OCI-M2 (cell line): ENCODE results near the gene PIGH.
"Not testable (repeated sequence)": the region's sequence is repeated elsewhere in the genome, so short reads cannot be mapped to it uniquely, and the experiment has no call there.

ENCODE experiments used
- DNase-seq: peaks from one replicate; lab custom pipeline; 2025; ENCODE audit not compliant: unreplicated experiment; lab: John Stamatoyannopoulos, UW

Gene PIGH, protein sequence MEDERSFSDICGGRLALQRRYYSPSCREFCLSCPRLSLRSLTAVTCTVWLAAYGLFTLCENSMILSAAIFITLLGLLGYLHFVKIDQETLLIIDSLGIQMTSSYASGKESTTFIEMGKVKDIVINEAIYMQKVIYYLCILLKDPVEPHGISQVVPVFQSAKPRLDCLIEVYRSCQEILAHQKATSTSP

DNA sequence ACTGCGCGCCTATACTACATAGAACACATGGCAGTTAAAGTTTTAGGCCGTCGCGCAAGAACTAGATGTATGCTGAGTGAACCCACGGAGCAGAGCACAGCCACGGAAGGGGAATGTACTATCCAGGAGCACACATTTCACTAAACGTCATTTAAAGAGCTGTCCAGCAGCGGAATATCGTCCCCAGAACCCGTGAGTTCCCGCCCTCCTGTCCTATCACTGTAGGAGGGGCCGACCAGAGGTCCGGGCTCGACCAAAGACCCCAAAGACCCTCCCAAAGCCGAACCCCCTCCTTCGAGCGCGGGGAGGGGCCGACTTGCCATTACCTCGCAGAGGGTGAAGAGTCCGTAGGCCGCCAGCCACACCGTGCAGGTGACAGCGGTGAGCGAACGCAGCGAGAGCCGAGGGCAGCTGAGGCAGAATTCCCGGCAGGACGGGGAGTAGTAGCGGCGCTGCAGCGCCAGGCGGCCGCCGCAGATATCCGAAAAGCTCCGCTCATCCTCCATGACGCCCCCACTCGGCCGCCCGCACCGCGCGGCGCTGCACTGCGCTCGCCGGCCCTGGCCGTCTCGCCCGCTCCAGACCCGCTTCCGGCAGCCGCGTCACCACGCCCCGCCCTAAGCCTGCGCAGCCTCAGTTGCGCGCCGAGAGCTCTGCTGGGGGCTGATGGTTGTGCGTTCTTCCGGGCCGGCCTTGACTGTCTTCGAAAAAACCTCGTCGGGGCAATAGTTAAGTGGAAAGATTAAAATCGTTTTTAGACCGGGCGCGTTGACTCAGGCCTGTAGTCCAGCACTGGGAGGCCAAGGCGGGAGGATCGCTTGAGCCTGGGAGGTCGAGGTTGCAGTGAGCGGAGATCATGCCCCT, at the start of gene PIGH:
Gene PIGH (minus strand): TSS at position 571 of the 864 bp plus-strand sequence. CDS start 65 bp downstream, at position 506.
- DNase-seq = peak; percentile 92

DNA sequence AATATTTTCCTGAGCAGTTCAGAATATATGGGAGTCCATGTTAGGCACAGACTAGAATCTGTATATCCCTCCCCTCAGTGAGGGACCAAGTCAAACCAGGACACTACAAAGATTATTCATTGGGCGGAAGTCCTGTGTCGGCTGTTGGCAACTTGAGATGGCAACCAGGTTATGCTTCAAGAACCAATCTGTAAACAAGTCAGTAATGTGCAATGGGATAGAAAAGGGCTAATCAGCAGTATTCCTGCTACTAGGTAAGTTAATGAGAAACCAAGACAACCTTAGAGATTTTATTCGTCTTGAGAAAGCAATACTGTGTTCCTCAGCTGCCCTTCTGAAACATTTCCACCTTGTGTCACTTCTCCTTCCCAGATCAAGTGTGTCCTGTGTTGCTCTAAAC, 46.1 kb upstream of the PIGH start:
- DNase-seq = no peak

DNA sequence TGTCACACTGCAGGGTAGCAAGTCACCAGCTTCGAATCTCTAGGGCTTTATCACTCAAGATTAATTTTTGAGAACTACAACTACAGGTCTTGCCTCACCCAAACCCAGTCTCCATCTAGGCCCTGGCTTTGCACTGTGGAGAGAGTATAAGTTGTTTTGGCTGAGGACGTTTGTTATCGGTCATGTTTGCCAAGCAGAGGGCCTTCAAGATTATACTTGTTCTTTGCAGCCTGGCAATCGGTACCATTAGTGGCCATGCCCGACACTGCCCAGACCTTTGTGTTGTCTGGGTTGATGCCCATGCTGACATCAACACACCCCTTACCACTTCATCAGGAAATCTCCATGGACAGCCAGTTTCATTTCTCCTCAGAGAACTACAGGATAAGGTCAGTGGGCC, 45.3 kb upstream of the PIGH start:
- no peak for DNase-seq

DNA sequence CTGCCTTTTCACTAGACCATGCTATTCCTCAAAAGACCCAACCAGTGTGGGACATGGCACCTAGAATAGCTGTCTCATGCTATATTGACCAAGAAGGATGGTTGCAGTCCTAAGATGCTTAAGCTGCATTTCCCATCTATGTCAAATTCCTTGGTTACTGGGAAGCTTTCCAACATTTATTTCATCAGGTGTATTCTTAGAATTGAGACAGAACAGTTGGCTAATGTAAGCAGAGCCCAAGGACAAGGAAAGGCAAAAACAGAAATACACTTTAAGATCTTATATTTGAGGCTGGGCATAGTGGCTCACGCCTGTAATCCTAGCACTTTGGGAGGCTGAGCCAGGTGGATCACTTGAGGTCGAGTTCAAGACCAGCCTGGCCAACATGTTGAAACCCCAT, 44.4 kb upstream of the PIGH start:
- DNase-seq = no peak

DNA sequence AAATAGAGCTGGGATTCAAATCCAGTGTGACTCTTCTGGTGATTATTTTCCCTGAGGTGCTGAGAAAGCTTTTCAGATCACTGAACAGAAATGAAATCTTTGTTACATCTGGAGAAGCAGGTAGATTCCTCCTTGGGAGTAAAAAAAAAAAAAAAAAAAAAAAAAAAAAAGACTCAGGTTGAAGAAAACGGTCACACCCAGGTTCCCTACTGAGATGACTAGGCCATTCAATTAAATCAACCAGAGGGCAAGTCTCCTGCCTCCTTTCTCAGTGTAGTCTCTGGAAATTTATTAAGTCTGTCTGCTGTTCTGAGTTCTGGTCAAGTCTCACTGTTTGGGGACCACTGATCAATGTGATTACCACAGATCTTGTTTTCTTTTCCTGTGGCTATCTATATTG, 43.6 kb upstream of the PIGH start:
- no peak for DNase-seq

DNA sequence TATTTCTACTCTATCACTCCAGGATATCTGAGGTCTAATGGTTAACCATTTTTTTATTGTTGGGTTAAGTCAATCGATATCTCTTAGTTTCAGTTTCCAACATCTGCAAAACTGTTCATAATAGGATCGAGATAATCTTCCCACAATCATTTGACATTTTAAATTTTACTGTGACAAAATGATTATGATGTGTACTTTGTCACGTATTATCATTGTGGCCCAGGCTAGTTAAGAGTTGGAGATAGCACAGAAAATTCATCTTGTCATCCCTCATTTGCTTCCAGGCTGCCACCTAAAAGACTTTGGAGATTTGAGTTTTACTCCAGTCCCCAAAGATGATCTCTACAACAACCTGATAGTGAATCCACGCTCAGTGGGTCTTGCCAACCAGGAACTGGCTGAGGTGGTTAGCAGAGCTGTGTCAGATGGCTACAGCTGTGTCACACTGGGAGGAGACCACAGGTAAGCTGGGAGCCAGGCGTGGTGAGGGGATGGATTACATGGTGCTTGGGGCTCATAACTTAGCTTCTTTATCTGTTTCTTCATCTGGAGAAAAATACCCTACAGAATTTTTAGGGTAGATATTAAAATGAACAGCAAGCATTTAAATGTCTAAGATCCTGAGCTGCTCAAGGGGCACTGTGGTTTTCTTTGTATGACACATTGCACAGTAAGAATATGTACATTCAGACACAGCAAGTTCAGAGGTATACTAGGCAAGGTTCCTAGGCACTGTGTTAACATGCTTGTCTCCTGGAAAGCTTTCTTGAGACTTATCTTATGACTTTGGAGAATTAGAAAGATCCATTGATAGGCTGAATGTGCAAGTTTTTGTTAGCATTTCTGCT, 42.1 kb upstream of the PIGH start:
- DNase-seq = no peak

DNA sequence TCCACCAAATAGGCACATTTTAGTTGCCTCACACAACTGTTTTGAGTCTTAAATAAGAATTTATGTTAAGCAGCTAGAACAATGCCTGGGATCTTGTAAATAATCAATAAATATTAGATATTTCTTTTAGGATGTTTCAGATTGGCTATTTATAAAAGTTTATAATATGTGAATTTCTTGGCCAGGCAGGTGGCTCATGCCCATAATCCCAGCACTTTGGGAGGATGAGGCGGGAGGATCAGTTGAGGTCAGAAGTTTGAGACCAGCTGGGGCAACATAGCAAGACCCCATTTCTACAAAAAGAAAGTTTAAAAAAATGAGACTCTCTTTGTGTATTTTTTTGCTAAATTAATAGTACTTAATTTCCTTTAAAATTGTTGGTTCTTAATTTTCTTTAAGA, 41.4 kb upstream of the PIGH start:
- no peak for DNase-seq

DNA sequence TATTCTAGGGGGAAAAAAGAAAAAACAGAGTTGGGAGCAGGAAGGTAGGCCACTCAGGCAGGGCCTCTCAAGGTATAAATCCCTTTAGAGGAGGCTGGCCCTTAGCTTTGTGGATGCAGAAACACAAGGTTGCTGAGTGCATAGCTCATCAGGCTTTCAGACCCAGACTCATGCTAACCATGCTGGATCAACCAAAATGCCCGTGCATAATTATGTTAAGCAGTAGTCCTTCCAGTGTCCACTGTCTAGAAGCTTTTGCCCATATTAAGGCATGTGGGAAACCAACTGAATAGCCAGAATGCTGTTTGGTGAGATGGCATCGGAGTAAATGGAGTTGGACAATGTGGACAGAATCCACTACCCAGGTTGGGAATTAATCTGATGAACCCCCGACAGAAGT, 38.6 kb upstream of the PIGH start:
- DNase-seq = no peak

DNA sequence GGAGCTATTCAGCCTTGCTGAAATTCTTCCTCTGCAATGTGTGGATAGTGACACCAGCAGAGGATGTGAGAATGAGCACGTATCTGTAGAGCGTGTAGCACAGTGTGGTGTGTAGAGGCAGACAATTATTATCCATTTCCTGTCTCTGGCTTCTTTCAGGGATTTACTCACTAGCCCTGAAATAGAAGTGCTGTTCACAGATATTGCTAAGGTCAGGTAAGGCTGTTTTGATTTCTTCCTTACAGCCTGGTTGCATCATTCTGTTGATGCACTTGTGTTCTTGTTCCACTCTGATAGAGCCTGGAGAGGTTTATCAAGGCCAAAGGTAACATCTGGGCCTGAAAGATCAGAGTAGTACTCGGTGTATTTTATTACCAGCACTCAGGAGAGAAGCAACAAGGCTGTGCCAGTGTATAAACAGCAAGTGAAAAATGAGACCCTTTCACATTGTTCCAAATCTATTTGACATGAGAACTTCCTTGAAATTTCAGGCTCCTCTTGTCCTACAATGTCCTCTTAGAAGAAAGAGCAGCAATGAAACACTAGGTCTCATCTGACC, 36.4 kb upstream of the PIGH start:
- DNase-seq = peak; percentile 78

DNA sequence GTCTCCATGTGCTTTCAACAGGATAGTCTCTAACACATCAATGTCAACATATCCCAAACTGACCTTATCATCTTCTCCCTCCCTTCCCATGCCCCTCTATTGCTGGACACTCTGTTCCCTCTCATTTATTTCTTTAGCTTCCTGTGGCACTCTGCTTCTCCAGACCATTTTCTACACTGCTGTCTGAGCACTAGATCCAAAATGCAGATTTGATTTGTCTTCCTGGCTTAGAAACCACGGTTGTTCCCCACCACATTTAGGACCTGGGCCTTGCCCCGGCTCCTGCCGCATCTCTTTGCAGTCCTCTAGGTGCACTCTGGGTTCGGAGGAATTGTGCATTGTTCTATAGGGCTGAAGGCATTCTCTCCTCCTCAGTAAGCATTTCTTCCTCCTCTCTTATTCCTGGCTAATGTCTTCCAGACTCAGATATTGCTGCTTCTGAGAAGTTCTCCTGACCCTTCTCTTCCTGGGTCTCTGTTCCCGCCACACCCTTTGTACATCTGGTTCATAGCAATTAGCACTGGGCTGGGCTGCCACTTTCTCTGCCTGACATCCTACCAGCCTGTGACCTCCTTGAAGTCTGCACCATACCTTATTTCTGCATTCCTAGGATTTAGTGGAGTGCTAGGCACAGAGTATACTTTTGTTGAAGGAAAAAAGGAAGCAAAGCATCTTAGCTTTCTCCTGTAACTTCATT, 33.5 kb upstream of the PIGH start:
- no peak for DNase-seq

DNA sequence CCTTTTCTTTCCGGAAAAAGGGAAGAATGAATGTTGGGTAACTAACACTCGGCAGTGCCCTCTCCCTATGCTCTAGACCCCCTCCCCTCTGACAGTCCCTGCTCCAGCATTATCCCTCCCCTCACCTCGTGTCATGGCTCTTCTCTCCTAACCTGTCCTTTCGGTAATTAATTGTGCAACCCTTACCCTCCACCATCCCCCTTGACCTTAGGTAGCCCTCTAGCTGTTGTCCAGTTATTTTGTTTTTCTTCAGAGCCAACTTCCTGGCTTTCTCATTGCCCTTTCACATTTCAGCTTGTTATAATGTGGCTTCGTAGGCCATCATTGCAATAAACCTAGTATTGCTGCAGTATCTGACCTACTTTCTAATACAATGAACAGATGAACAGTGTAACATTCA, 30.9 kb upstream of the PIGH start:
- no peak for DNase-seq

DNA sequence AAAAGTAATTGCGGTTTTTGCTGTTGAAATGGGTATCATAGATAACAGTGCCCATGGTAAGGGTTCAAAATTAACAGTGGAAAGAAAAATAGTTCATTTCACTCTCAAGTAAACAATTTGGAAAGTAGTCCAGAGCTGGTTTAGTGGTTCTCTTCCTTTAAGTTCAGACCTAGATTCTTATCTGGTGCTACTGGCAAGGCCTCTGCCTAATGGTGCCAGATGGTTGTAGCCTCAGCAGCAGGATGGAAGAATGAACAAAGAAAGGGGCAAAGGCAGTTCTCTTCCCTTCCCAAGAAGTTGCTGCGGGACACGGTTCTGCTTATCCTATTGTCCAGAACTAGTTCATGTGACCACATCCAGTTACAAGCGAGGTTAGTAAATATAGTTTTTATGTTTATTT, 30.1 kb upstream of the PIGH start:
- DNase-seq = no peak

DNA sequence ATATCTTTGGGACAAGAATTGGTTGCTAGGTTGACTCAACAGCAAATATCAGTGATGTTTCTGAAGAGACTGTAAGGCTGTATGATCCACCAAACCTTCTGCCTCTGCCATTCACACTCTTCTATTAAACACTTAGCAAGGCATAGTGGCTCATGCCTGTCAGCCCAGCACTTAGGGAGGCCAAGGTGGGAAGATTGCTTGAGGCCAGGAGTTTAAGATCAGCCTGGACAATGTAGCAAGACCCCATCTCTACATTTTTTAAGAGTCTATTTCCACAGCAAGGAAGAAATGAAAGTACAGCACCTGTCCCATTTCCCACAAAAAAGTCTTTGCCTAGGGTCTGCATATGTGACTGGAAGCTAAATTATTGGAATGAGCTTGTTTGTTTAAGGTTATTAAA, 27.5 kb upstream of the PIGH start:
- DNase-seq = no peak

DNA sequence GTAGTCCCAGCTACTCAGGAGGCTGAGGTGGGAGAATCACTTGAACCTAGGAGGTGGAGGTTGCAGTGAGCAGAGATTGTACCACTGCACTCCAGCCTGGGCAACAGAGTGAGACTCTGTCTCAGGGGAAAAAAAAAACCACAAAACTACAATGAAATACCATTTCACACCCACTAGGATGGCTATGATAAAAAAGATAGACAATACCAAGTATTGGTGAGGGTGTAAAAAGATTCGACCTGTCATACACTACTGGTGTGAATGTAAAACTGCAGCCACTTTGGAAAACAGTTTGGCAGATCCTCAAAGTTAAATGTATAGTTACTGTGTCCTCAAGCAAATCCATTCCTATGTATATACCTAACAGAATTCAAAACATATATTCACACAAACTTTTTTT, 26.1 kb upstream of the PIGH start:
- not testable (repeated sequence) for DNase-seq

DNA sequence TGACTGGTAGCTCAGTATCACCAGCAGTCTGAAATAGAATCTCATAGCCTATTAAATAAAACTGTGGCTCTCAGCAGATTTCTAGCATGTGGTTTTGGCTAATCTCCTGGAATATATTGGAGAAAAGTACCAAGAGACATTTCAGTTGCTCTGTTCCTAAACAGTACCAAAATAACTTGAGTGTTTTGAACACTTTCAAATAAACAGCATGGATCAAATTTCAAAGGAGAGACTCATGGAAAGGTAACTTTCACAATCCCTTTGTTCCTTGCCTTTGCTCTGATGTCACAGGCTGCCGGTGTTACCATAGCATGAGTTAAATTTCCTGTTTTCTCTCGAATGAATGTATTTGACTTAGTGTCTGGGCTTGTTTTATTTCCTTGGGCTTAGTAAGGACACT, 23.0 kb upstream of the PIGH start:
- DNase-seq = no peak

DNA sequence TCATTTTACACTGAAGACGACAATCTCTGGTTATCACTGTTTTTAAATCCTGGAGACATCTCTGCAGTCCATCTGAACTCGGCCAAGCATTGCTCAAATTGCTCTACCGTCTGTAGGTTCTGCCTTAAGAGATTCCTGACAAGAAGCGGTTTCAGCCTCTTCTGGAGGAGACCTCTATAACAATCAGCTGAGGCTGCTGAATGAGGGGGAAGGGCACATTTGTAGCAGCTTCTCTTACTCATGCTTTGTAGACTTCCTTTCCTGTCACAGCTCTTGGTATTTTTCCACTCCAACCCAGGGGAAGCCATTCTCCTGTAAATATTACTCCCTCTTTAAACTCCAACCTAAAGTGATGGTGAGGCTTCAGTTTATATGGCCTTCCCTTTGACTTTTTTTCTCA, 22.6 kb upstream of the PIGH start:
- no peak for DNase-seq

DNA sequence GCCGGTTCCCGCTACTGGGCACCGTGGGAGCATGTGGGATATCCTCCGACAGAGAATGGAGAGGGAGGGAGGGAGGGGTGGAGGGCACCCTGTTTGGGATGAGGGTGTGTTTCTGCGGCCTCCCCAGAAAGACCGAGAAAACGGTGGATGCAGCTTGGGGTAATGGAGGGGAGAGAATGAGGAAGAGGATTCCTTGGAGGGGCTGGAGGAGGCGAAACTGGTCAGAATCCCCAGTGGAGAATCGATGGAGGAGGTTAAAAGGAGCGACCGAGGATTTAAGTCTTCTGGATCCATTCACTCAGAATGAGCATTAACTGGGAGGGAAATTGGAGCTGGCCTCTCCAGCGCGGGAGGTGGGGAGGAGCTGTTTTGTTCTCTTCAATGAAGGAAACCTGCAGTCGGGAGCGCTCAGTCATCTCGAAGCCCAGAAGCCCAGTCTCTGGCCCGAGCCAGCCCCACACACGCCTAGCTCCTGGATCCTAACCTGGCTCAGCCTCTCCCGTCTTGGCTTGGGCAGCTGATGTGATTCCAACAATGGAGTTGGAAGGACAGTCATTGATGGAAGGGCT, 20.2 kb upstream of the PIGH start:
- DNase-seq = no peak

DNA sequence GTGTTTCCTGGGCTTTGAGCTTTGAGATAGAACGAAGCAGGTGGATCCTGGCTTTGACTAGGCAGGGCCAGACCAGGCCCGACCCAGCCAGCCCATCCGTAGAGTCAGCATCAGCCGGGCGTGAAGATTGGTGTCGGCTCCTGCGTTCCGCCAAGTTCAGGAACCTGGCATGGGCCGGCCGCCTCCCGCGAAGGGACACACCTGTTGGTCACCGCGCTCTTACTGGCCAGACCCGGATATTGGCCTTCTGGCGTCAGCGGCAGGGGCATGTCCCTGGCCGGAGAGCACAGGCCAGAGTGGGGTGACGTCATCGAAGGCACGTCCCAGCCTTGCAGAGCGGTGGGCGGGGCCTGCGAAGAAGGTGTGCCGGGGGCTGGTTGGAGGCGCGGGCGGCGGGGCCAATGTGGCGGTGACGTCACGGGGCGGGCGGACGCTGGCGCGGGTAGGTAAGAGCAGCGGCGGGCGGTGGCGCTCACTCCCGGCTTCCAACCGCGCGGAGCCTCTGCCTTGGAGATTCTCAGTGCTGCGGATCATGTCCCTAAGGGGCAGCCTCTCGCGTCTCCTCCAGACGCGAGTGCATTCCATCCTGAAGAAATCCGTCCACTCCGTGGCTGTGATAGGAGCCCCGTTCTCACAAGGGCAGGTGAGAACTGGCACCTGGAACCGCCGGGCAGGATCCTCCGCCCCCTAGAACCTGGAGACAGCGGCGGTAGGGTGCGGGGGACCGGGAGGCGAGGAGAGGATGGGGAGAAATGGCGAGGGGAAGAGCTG, 19.6 kb upstream of the PIGH start, which contains the start of gene ARG2:
Gene ARG2 (plus strand): TSS at position 475 of the 771 bp plus-strand sequence. CDS start 58 bp downstream, at position 533.
- no peak for DNase-seq

DNA sequence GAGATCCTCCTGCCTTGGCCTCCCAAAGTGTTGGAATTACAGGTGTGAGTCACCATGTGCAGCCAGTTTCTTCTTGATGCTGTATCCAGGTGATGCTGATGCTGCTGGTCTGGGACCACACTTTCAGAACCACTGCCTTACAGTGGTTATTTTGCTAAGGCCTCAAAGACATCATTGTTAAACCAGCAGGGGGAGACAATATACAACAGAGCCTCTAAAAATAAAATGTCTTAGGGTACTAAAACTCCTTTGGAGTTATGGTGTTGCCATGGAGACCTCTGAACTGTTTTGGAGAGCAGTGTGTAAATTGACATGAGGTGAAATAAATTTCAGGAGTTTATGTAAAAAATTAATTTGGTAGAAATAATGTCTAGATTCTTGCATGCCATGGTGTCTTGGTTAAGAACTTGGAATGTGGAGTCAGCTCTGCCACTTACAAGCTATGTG, 18.6 kb upstream of the PIGH start:
- peak; percentile 64 for DNase-seq

DNA sequence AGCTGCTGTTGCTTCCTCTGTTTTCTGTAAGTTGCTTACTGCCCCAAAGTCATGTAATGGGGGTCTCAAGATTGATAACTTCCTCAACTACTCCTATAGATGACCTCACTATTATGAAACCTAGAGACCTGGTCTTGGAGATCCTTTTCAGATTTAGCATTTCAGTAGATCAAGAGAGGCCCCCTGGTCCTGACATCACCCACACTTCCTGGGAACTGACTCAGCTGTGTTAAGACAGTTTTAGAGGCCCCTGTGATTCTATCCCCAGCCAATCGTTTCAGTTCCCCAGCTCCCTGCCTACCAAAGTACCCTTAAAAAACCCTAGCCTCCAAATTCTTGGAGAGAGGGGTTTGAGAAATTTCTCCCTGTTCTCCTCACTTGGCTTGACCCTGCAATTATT, 10.4 kb upstream of the PIGH start:
- DNase-seq = no peak
